CD4-positive, CD25-positive, alpha-beta regulatory T cell (primary cell): ENCODE measurements around the gene TMEM61. TPM values are rescaled to one million over a fixed set of nuclear protein-coding genes. Genes with fewer than 3 reads are reported as not detected.
"Not testable (repeated sequence)": the region's sequence is repeated elsewhere in the genome, so short reads cannot be mapped to it uniquely, and the experiment has no call there.

Experiments used
- ATAC-seq, 2 donors: fragments of 150-1000 bp; cut with Tn5 transposase; one replicate each; pipeline ENCODE4 v1.10.0; 2021; ENCODE audit warnings: low read depth in 2 of 2, moderate number of reproducible peaks in 2 of 2, moderate library complexity in 1 of 2
- DNase-seq, 3 donors: peaks; one replicate each; pipeline versions ENCODE4 v3.0.0 to v3.0.0-alpha.2; 2012 to 2022; ENCODE audit warnings: mixed read lengths in 1 of 3
- H3K27ac ChIP-seq: one replicate; pipeline ENCODE4 v1.7.0; 2013; ENCODE audit warnings: mild to moderate bottlenecking, low read length; ENCODE audit not compliant: insufficient read depth, poor library complexity, severe bottlenecking
- H3K27me3 ChIP-seq: one replicate; pipeline ENCODE4 v1.7.0; 2013; ENCODE audit warnings: low read length; ENCODE audit not compliant: control insufficient read depth, insufficient read depth
- H3K36me3 ChIP-seq: one replicate; pipeline ENCODE4 v1.7.0; 2013; ENCODE audit warnings: mild to moderate bottlenecking, low read length, moderate library complexity; ENCODE audit not compliant: control insufficient read depth, insufficient read depth
- H3K4me1 ChIP-seq: 2 replicates; pipeline ENCODE4 v1.7.0; 2013; ENCODE audit warnings: mild to moderate bottlenecking, low read length; ENCODE audit not compliant: insufficient read depth, control insufficient read depth, poor library complexity, severe bottlenecking
- H3K4me3 ChIP-seq: one replicate; pipeline ENCODE4 v1.7.0; 2013; ENCODE audit warnings: low read depth, mild to moderate bottlenecking, low read length, moderate library complexity
- H3K9me3 ChIP-seq, 2 experiments: 1 replicate in 1 of 2; 2 replicates in 1 of 2; pipeline ENCODE4 v1.7.0; 2013; ENCODE audit warnings: low read length in 2 of 2, mild to moderate bottlenecking in 1 of 2, moderate library complexity in 1 of 2; ENCODE audit not compliant: control insufficient read depth in 2 of 2
- H3K27ac Mint-ChIP-seq, 3 donors: one replicate each; pipeline ENCODE4 v1.8.0; 2020 to 2022; ENCODE audit warnings: mild to moderate bottlenecking in 3 of 3, mixed read lengths in 3 of 3, moderate library complexity in 2 of 3
- H3K27me3 Mint-ChIP-seq: one replicate; pipeline ENCODE4 v1.8.0; 2022; ENCODE audit warnings: mild to moderate bottlenecking, mixed read lengths
- H3K36me3 Mint-ChIP-seq: one replicate; pipeline ENCODE4 v1.8.0; 2020; ENCODE audit warnings: mixed read lengths
- H3K4me1 Mint-ChIP-seq, 4 donors: one replicate each; pipeline ENCODE4 v1.8.0; 2020 to 2022; ENCODE audit warnings: mixed read lengths in 4 of 4, mild to moderate bottlenecking in 1 of 4
- H3K4me3 Mint-ChIP-seq, 4 donors: one replicate each; pipeline ENCODE4 v1.8.0; 2020 to 2022; ENCODE audit warnings: mild to moderate bottlenecking in 4 of 4, mixed read lengths in 4 of 4, moderate library complexity in 3 of 4
- H3K9me3 Mint-ChIP-seq, 7 donors: one replicate each; pipeline ENCODE4 v1.8.0; 2020 to 2022; ENCODE audit warnings: mixed read lengths in 7 of 7, mild to moderate bottlenecking in 3 of 7, moderate library complexity in 2 of 7
- polyA plus RNA-seq, 4 donors: library from polyadenylated mRNA; unstranded; fragments of 300-500 nt; fragmentation: Illumina TruSeq; gene quantifications; one replicate each; pipeline ENCODE4 v1.2.3, GENCODE V29; 2021
- total RNA-seq: library from RNA; stranded (reverse); gene quantifications from one replicate; pipeline ENCODE4 v1.2.3, GENCODE V29; 2022

Gene TMEM61
- total and polyA plus RNA-seq, 5 donors from 2014 or later = not detected

DNA sequence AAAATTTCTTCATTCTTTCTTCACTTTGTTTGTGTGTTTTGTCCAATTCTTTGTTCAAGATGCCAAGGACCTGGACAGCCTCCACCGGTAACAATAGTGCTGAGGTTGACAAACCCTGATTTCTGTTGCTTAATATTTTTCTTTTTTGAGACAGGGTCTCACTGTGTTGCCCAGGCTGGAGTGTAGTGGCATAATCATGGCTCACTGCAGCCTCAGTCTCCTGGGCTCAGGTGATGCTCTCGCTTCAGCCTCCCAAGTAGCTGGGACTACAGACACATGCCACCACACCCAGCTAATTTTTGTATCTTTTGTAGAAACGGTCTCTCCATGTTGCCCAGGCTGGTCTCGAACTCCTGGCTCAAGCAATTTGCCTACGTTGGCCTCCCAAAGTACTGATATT, 16.6 kb upstream of the TMEM61 start:
- H3K27ac ChIP-seq, H3K9me3 Mint-ChIP-seq, H3K27me3 ChIP-seq, H3K9me3 ChIP-seq, H3K4me3 ChIP-seq, H3K36me3 Mint-ChIP-seq, DNase-seq, H3K4me1 Mint-ChIP-seq, ATAC-seq, H3K4me1 ChIP-seq, H3K36me3 ChIP-seq, H3K4me3 Mint-ChIP-seq: not testable (repeated sequence)
- H3K27me3 Mint-ChIP-seq = peaks cover 16% of the 10 kb centered on the region
- peak overlapping the region in 1 of 3 donors; percentile 92 for H3K27ac Mint-ChIP-seq

- Mint-ChIP-seq H3K36me3 (no peaks in the 10 kb centered on the region), H3K4me1 (peaks cover 0 to 9% (median 1%) of the 10 kb centered on the region in 4 donors), H3K9me3 (peaks cover 0 to 4% (median 0%) of the 10 kb centered on the region in 7 donors), H3K4me3 (no peak overlapping the region), H3K27ac (no peak overlapping the region), H3K27me3 (peaks cover 13% of the 10 kb centered on the region)
- peak in 1 of 2 donors; percentile 25 for ATAC-seq
- no peaks in the 10 kb centered on the region for H3K9me3 ChIP-seq
- no peaks in the 10 kb centered on the region for H3K27me3 ChIP-seq
- H3K4me1 ChIP-seq = no peaks in the 10 kb centered on the region
- H3K27ac ChIP-seq = no peak overlapping the region
- no peaks in the 10 kb centered on the region for H3K36me3 ChIP-seq
- no peak overlapping the region for H3K4me3 ChIP-seq
- DNase-seq = peak in 1 of 3 donors; percentile 12
Observed at GRCh38 chr1:54965624-54966340, 14.6 kb upstream of the TMEM61 start.

GRCh38 chr1:54967372-54967771, 13.1 kb upstream of the TMEM61 start:
- Mint-ChIP-seq H3K36me3 (no peaks in the 10 kb centered on the region), H3K27ac (no peak overlapping the region), H3K4me1 (peaks cover 0 to 9% (median 1%) of the 10 kb centered on the region in 4 donors), H3K9me3 (peaks cover 0 to 4% (median 0%) of the 10 kb centered on the region in 7 donors), H3K4me3 (no peak overlapping the region), H3K27me3 (peaks cover 15% of the 10 kb centered on the region)
- H3K36me3 ChIP-seq = no peaks in the 10 kb centered on the region
- H3K27ac ChIP-seq = no peak overlapping the region
- H3K27me3 ChIP-seq = peaks cover 2% of the 10 kb centered on the region
- no peak overlapping the region for H3K4me3 ChIP-seq
- ATAC-seq = no peak
- DNase-seq = no peak
- H3K9me3 ChIP-seq = no peaks in the 10 kb centered on the region
- H3K4me1 ChIP-seq = no peaks in the 10 kb centered on the region

DNA sequence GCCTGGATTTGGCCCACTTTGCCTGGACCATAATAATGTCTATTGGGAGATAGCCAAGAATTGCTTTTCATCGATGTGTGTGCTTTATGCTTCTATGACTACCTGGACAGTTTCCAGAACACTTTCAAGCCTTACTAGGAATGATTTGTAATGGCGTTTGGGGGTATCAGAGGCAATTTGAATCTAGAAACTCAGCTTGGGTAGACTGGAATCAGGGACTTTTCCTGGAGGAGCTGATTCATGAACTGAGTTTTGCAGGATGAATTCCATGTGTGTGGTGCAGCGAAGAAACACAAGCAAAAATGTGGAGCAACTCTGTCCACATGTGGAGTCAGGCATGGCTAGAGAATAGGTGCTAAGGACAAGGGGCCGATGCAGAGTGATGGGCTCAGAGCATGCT, 11.9 kb upstream of the TMEM61 start:
- Mint-ChIP-seq H3K4me3 (no peak overlapping the region), H3K27me3 (peaks cover 17% of the 10 kb centered on the region), H3K9me3 (peaks cover 0 to 4% (median 0%) of the 10 kb centered on the region in 7 donors), H3K27ac (no peak overlapping the region), H3K4me1 (peaks cover 0 to 9% (median 1%) of the 10 kb centered on the region in 4 donors), H3K36me3 (no peaks in the 10 kb centered on the region)
- Histone ChIP-seq H3K27ac (no peak overlapping the region), H3K9me3 (no peaks in the 10 kb centered on the region), H3K4me3 (no peak overlapping the region), H3K4me1 (no peaks in the 10 kb centered on the region), H3K27me3 (peaks cover 2% of the 10 kb centered on the region), H3K36me3 (no peaks in the 10 kb centered on the region)
- DNase-seq (no peak), ATAC-seq (no peak)

DNA sequence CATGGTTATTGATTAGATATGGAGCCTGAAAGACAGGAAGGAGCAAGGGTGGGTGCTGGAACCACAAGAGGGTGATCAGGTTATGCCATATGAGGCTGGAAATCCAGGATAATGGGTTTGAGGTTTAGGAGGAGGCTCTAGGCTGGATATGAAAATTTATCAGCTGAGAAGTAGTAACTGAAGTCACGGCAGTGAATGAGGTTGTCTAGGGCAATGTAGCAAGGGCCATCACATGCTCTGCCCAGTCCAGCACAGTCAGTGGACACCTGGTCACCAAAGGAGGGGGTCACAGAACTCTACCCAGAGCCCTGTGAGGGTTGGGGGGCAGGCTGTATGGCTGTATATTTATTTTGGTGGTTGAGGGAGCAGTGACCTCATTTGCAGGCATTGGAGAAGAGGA, 10.5 kb upstream of the TMEM61 start:
- H3K4me1 ChIP-seq = no peaks in the 10 kb centered on the region
- no peak overlapping the region for H3K4me3 Mint-ChIP-seq
- H3K27me3 ChIP-seq = peaks cover 2% of the 10 kb centered on the region
- peaks cover 0 to 4% (median 0%) of the 10 kb centered on the region in 7 donors for H3K9me3 Mint-ChIP-seq
- peaks cover 0 to 9% (median 1%) of the 10 kb centered on the region in 4 donors for H3K4me1 Mint-ChIP-seq
- no peak overlapping the region for H3K4me3 ChIP-seq
- H3K36me3 Mint-ChIP-seq = no peaks in the 10 kb centered on the region
- ATAC-seq (no peak), DNase-seq (no peak)
- no peak overlapping the region for H3K27ac ChIP-seq
- H3K27me3 Mint-ChIP-seq = peaks cover 17% of the 10 kb centered on the region
- H3K9me3 ChIP-seq = no peaks in the 10 kb centered on the region
- no peaks in the 10 kb centered on the region for H3K36me3 ChIP-seq
- H3K27ac Mint-ChIP-seq = no peak overlapping the region

DNA sequence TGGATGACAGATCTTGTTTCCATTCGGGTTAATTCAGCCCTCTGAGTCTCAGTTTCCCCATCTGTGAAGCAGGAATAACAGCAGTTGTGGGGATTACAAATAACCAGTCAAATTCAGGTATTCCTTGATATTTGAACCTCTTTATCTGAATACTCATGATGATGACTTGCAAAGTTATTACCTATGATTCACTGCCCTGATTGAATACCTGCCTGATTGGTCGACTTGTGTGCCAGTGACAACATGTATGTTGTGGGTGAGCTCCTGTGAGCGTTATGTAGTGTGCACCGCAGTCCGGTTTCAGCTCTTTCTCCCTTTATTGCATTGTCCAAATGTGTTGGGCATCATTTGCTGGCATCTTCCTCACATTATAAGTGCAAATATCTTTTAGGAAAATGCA, 9.5 kb upstream of the TMEM61 start:
- H3K27me3 Mint-ChIP-seq = peaks cover 21% of the 10 kb centered on the region
- no peak overlapping the region for H3K4me3 Mint-ChIP-seq
- peaks cover 0 to 3% (median 1%) of the 10 kb centered on the region in 4 donors for H3K4me1 Mint-ChIP-seq

GRCh38 chr1:54971317-54971791, 9.1 kb upstream of the TMEM61 start:
- peaks cover 21% of the 10 kb centered on the region for H3K27me3 Mint-ChIP-seq

More for the DNA sequence above, 9.5 kb upstream of the TMEM61 start:
- no peaks in the 10 kb centered on the region for H3K36me3 Mint-ChIP-seq
- H3K9me3 Mint-ChIP-seq = peaks cover 0 to 4% (median 0%) of the 10 kb centered on the region in 7 donors
- Histone ChIP-seq H3K4me3 (no peak overlapping the region), H3K36me3 (no peaks in the 10 kb centered on the region), H3K27me3 (peaks cover 6% of the 10 kb centered on the region), H3K27ac (no peak overlapping the region), H3K9me3 (no peaks in the 10 kb centered on the region), H3K4me1 (no peaks in the 10 kb centered on the region)
- ATAC-seq (no peak), DNase-seq (no peak)
- H3K27ac Mint-ChIP-seq = no peak overlapping the region

DNA sequence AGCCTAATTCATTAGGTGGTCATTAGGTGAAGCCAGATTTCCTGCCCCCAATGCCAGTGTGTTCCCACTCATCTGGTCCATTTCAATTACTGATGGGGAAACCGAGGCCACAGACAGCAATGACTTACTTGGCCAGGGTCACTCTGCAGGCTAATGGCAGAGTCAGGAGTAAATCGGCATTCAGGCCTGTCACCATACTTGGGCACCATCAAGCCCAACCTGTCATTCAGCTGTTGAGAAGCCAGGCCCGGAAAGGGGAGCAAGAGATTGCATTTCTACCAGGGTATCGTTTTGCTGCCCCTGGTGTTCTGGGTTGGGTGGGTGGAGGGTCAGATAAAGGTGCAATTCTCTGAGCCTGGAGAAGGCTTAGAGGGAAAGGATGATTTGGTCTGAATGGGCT, 8.0 kb upstream of the TMEM61 start:
- Histone ChIP-seq H3K4me1 (no peaks in the 10 kb centered on the region), H3K9me3 (no peaks in the 10 kb centered on the region), H3K27ac (no peak overlapping the region), H3K4me3 (no peak overlapping the region), H3K36me3 (no peaks in the 10 kb centered on the region), H3K27me3 (peaks cover 6% of the 10 kb centered on the region)
- H3K4me1 Mint-ChIP-seq = no peaks in the 10 kb centered on the region
- H3K27me3 Mint-ChIP-seq = peaks cover 30% of the 10 kb centered on the region
- no peak overlapping the region for H3K4me3 Mint-ChIP-seq
- no peak overlapping the region for H3K27ac Mint-ChIP-seq
- H3K36me3 Mint-ChIP-seq = no peaks in the 10 kb centered on the region
- DNase-seq = no peak
- ATAC-seq = no peak
- peaks cover 0 to 2% (median 0%) of the 10 kb centered on the region in 7 donors for H3K9me3 Mint-ChIP-seq

More at GRCh38 chr1:54971317-54971791, 9.1 kb upstream of the TMEM61 start:
- no peak for DNase-seq
- no peak overlapping the region for H3K27ac ChIP-seq
- Mint-ChIP-seq H3K9me3 (peaks cover 0 to 3% (median 0%) of the 10 kb centered on the region in 7 donors), H3K27ac (no peak overlapping the region), H3K4me1 (no peaks in the 10 kb centered on the region), H3K36me3 (no peaks in the 10 kb centered on the region), H3K4me3 (no peak overlapping the region)
- H3K27me3 ChIP-seq = peaks cover 6% of the 10 kb centered on the region
- ATAC-seq = no peak
- no peaks in the 10 kb centered on the region for H3K36me3 ChIP-seq
- no peak overlapping the region for H3K4me3 ChIP-seq
- H3K4me1 ChIP-seq = no peaks in the 10 kb centered on the region
- H3K9me3 ChIP-seq = no peaks in the 10 kb centered on the region
